RWPE2 (cell line): ENCODE results near the gene SEMA4D.

Source experiments
- ATAC-seq: fragments of 200-7000 bp; cut with Tn5 transposase; 3 replicates; pipeline ENCODE4 v1.9.1; 2021; ENCODE audit warnings: low read depth
- DNase-seq: peaks from one replicate; pipeline ENCODE4 v3.0.0-alpha.2; 2020; ENCODE audit warnings: low spot score
- H3K27ac ChIP-seq: fragments of 450-650 bp; 2 replicates; pipeline ENCODE4 v1.5.1; 2017; ENCODE audit warnings: mild to moderate bottlenecking; ENCODE audit not compliant: poor library complexity, severe bottlenecking
- H3K27me3 ChIP-seq: fragments of 250-450 bp; sonication (Bioruptor Pico); 2 replicates; pipeline ENCODE4 v1.5.1; 2021; ENCODE audit warnings: mild to moderate bottlenecking, moderate library complexity; ENCODE audit not compliant: insufficient read depth, poor library complexity, severe bottlenecking
- H3K36me3 ChIP-seq: fragments of 250-450 bp; sonication (Bioruptor Pico); 2 replicates; pipeline ENCODE4 v1.5.1; 2020; ENCODE audit warnings: low read depth, mild to moderate bottlenecking, moderate library complexity
- H3K4me1 ChIP-seq: fragments of 250-450 bp; sonication (Bioruptor Pico); 2 replicates; pipeline ENCODE4 v1.5.1; 2021; ENCODE audit warnings: mild to moderate bottlenecking, moderate library complexity; ENCODE audit not compliant: insufficient read depth, poor library complexity, severe bottlenecking
- H3K4me3 ChIP-seq: fragments of 250-450 bp; sonication (Bioruptor Pico); 2 replicates; pipeline ENCODE4 v1.5.1; 2021; ENCODE audit warnings: mild to moderate bottlenecking, moderate library complexity; ENCODE audit not compliant: severe bottlenecking
- H3K9me3 ChIP-seq: fragments of 250-450 bp; sonication (Bioruptor Pico); 2 replicates; pipeline ENCODE4 v1.5.1; 2021; ENCODE audit warnings: mild to moderate bottlenecking, moderate library complexity; ENCODE audit not compliant: severe bottlenecking
- TF ChIP-seq, protein P1 (sequence below): fragments of 450-650 bp; IDR thresholded peaks from one replicate; pipeline ENCODE4 v1.5.1; 2017; ENCODE audit warnings: mild to moderate bottlenecking, moderate library complexity; ENCODE audit not compliant: poor library complexity, severe bottlenecking

The SEMA4D gene

DNA sequence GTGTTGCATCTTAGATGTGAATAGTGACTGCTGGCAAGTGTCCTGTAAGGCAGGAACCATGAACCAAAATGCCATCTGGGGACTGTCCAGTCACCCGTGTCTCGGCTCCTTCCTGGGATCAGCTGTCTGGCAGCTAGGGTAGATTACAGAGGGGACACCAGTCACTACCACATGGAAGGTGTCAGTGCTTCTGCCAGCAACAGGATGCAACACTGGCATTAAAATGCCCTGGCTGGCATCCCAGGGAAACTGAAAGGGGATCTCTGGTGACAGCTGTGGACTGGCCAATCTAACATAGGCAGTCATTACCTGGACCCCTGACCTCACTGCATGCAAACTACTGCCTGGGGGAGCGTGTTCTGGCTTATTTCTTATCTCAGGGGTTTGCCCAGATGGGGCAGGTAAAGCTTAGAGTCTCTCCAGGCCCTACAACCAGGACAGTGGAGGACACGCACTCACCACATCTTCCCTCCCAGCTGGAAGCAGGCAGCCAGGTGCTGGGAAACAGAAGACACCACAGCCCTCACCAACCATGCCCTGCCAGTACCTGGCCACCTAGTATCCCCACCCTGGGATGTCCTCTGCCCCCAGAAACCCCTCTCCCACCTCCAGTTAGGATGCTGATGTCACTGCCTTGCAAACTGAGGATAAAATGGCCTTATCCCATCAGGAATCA, 83.8 kb downstream of the SEMA4D start:
- Histone ChIP-seq H3K4me1 (no peaks in the 10 kb centered on the region), H3K27ac (no peak overlapping the region), H3K36me3 (no peaks in the 10 kb centered on the region)

DNA sequence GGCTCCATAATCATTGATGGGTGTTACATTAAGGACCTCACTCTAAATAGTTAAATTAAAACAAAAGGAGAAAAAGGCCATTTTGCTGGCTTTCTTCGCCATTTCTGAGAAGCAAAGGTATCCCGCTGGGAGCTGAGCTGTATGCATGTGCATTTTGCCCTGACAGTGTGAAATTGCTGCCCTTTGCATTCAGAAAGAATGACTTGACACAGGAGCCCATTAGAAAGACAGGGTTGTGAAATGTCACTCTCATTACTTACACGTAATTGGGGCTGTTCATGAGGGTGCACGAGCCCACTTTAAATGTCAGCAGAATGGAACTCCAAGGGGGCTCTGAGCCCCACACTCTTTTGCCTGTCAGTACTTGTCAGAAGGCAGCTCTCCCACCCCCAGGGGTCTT, 85.0 kb downstream of the SEMA4D start:
- no peak overlapping the region for H3K4me3 ChIP-seq
- no peaks in the 10 kb centered on the region for H3K9me3 ChIP-seq
- no peaks in the 10 kb centered on the region for H3K27me3 ChIP-seq
- H3K36me3 ChIP-seq = no peaks in the 10 kb centered on the region
- DNase-seq (no peak), ATAC-seq (no peak)
- no peaks in the 10 kb centered on the region for H3K4me1 ChIP-seq
- TF ChIP-seq, protein P1, sequence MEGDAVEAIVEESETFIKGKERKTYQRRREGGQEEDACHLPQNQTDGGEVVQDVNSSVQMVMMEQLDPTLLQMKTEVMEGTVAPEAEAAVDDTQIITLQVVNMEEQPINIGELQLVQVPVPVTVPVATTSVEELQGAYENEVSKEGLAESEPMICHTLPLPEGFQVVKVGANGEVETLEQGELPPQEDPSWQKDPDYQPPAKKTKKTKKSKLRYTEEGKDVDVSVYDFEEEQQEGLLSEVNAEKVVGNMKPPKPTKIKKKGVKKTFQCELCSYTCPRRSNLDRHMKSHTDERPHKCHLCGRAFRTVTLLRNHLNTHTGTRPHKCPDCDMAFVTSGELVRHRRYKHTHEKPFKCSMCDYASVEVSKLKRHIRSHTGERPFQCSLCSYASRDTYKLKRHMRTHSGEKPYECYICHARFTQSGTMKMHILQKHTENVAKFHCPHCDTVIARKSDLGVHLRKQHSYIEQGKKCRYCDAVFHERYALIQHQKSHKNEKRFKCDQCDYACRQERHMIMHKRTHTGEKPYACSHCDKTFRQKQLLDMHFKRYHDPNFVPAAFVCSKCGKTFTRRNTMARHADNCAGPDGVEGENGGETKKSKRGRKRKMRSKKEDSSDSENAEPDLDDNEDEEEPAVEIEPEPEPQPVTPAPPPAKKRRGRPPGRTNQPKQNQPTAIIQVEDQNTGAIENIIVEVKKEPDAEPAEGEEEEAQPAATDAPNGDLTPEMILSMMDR = no peak
- no peak overlapping the region for H3K27ac ChIP-seq

More for the DNA sequence above, 83.8 kb downstream of the SEMA4D start:
- ATAC-seq (no peak), DNase-seq (no peak)
- H3K4me3 ChIP-seq = no peak overlapping the region
- H3K27me3 ChIP-seq = no peaks in the 10 kb centered on the region
- TF ChIP-seq, protein P1 = no peak
- no peaks in the 10 kb centered on the region for H3K9me3 ChIP-seq

DNA sequence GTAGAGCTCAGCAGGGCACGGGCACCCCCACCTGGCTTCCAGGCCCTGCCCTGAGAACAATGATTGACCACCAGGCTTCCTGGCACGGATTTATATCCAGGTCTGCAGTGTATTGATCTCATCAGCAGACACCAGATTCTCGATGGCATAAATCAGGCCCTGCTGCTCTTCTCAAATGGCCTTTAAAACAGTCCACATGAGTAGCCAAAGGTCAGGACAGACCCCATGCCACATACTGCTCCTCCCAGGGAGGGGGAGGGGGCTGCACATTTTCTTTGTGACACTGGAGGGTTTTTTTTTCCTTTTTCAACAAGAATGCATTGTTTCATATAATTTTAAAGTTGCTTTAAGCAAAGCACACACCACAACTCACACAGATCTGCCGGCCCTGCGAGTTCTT, 85.4 kb downstream of the SEMA4D start:
- no peaks in the 10 kb centered on the region for H3K27me3 ChIP-seq
- TF ChIP-seq, protein P1 = no peak
- no peaks in the 10 kb centered on the region for H3K36me3 ChIP-seq
- H3K4me1 ChIP-seq = no peaks in the 10 kb centered on the region
- H3K9me3 ChIP-seq = no peaks in the 10 kb centered on the region
- no peak for DNase-seq
- H3K27ac ChIP-seq = no peak overlapping the region
- no peak overlapping the region for H3K4me3 ChIP-seq
- no peak for ATAC-seq

DNA sequence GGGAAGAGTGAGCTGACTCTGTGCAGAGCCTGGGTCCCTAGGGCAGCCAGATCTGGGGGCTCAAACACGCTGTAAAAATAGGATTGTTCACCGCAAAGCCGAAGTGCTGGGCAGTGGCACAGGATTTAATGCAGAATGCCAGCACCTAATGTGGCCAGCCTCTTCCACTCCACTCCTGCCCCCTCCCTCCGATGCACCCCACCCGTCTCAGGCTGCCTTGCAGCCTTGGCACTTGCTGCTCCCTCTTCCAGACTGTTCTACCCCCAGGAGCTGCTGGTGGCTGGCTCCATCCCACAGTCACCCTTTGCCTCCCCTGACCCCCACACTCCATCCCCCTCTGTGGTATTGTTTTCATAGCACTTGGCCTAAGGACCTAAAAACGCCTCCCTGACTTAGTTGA, 86.2 kb downstream of the SEMA4D start:
- H3K27me3 ChIP-seq = no peaks in the 10 kb centered on the region
- H3K27ac ChIP-seq = no peak overlapping the region
- TF ChIP-seq, protein P1 = no peak
- no peak overlapping the region for H3K4me3 ChIP-seq
- no peaks in the 10 kb centered on the region for H3K9me3 ChIP-seq
- no peak for ATAC-seq
- H3K4me1 ChIP-seq = no peaks in the 10 kb centered on the region
- DNase-seq = no peak
- H3K36me3 ChIP-seq = no peaks in the 10 kb centered on the region

DNA sequence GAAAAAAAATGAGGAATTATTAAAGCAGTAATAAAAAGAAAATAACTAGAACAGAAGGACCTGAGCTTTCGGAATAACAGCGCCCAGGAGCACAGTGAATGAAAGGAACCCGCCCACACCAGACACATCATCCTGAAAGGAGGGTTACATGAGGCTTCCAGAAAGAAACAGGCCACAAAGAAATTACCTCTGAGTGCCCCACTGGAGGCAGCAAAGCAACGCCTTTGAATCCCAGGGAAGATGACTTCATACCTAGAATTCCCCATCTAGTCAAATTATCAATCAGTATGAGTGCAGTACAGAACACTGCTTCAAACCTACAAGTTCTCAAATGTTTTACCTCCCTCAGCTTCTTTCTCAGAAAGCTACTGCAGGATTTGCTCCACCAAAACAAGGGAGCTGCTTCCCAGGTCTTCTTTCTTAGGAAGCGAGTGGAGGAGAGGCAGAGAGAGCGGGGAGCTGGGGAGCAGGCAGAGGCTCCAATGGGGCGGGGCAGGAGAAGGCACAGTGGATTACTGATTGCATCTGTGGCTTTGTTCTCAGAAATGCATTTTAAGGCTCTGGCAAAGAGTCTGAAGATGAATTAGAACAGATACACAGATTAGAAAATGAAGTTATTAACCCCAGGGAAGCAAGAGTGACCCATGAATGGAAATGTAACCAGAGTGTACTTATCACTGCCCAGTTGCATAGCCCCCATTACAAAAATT, 87.1 kb downstream of the SEMA4D start:
- peak; percentile 23; the same call in 1 of the 3 replicates for ATAC-seq
- no peaks in the 10 kb centered on the region for H3K9me3 ChIP-seq
- H3K27me3 ChIP-seq = no peaks in the 10 kb centered on the region
- DNase-seq = no peak
- TF ChIP-seq, protein P1 = peak; percentile 10
- no peak overlapping the region for H3K4me3 ChIP-seq
- no peaks in the 10 kb centered on the region for H3K36me3 ChIP-seq
- H3K27ac ChIP-seq = no peak overlapping the region
- H3K4me1 ChIP-seq = no peaks in the 10 kb centered on the region
